Stimulated activated CD4-positive, alpha-beta T cell treated with anti-CD3 and anti-CD28 coated beads, Interleukin-4, amount 100 ng/mL, for 4 hours (primary cell): Measurements from ENCODE around the gene CYP4F11.
"Not testable (repeated sequence)": the region's sequence is repeated elsewhere in the genome, so short reads cannot be mapped to it uniquely, and the experiment has no call there.

Experiments
- DNase-seq, 2 experiments: peaks; one replicate each; pipeline ENCODE4 v3.0.0-alpha.2; 2020

The CYP4F11 gene

GRCh38 chr19:15934332-15935078 lies at the start of gene CYP4F11:
CYP4F11 (minus strand) TSS chr19:15934529; CDS start chr19:15934408, 121 bp downstream.
- DNase-seq = no peak

- DNase-seq = no peak
These were observed 45.0 kb upstream of the CYP4F11 start for GRCh38 chr19:15979293-15979692.

GRCh38 chr19:15977690-15978089 lies 43.4 kb upstream of the CYP4F11 start:
- DNase-seq = no peak

- DNase-seq = no peak
These were observed 42.7 kb upstream of the CYP4F11 start for GRCh38 chr19:15976836-15977689.

- DNase-seq = no peak
These were observed 40.5 kb upstream of the CYP4F11 start for GRCh38 chr19:15974856-15975255.

GRCh38 chr19:15972043-15972442 lies 37.7 kb upstream of the CYP4F11 start:
- not testable (repeated sequence) for DNase-seq

- DNase-seq = no peak
These were observed 37.0 kb upstream of the CYP4F11 start for GRCh38 chr19:15971224-15971780.

- no peak for DNase-seq
These were observed 29.9 kb upstream of the CYP4F11 start for GRCh38 chr19:15964231-15964630.

GRCh38 chr19:15962319-15962718 lies 28.0 kb upstream of the CYP4F11 start:
- no peak for DNase-seq

GRCh38 chr19:15954820-15955219 lies 20.5 kb upstream of the CYP4F11 start:
- no peak for DNase-seq

GRCh38 chr19:15948223-15949058 lies 14.1 kb upstream of the CYP4F11 start, which contains the start of gene OR10H4:
OR10H4 (plus strand) TSS chr19:15949008; CDS start chr19:15949008, 0 bp downstream.
- no peak for DNase-seq

- DNase-seq = no peak
These were observed 11.0 kb upstream of the CYP4F11 start for GRCh38 chr19:15945301-15945700.

GRCh38 chr19:15944401-15944800 lies 10.1 kb upstream of the CYP4F11 start:
- no peak for DNase-seq

GRCh38 chr19:15937771-15938170 lies 3.4 kb upstream of the CYP4F11 start:
- DNase-seq = no peak

GRCh38 chr19:15936950-15937349 lies 2.6 kb upstream of the CYP4F11 start:
- no peak for DNase-seq

- no peak for DNase-seq
These were observed 1.8 kb upstream of the CYP4F11 start for GRCh38 chr19:15936173-15936572.

- DNase-seq = no peak
These were observed 906 bp upstream of the CYP4F11 start for GRCh38 chr19:15935167-15935702.

- peak in 1 of 2 experiments; percentile 9 for DNase-seq
These were observed 483 bp downstream of the CYP4F11 start for GRCh38 chr19:15933761-15934331.

- no peak for DNase-seq
These were observed 6.0 kb downstream of the CYP4F11 start for GRCh38 chr19:15928321-15928720.

GRCh38 chr19:15926484-15926883 lies 7.8 kb downstream of the CYP4F11 start:
- no peak for DNase-seq

GRCh38 chr19:15923702-15924101 lies 10.6 kb downstream of the CYP4F11 start:
- DNase-seq = no peak

GRCh38 chr19:15922021-15922420 lies 12.3 kb downstream of the CYP4F11 start:
- DNase-seq = no peak
